GM18511 (cell line): Measurements from ENCODE around the gene FBXL5.

Source experiments
- ATAC-seq: cut with Tn5 transposase; IDR thresholded peaks from one replicate; pipeline ENCODE4 v1.9.1; 2021; ENCODE audit warnings: mild to moderate bottlenecking, moderate library complexity; ENCODE audit not compliant: unreplicated experiment

Gene FBXL5

DNA sequence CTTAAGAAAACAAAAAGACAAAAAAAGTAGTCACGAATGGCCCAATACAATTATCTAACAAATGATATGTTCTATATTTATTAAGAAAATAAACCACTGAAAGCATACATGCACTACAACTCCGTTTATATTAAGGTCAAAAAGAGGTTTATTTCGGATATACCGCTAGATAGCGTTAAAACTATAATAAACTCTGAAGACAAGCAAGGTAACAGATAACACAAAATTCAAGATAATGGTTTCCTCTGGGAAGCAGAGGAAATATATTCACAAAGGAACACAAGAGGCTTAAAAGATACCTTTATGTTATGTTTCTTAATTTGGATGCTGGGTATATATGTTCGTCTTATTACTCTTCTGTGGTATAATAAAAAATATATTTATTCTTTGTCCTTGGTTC lies 21.7 kb upstream of the FBXL5 start:
- no peak for ATAC-seq

DNA sequence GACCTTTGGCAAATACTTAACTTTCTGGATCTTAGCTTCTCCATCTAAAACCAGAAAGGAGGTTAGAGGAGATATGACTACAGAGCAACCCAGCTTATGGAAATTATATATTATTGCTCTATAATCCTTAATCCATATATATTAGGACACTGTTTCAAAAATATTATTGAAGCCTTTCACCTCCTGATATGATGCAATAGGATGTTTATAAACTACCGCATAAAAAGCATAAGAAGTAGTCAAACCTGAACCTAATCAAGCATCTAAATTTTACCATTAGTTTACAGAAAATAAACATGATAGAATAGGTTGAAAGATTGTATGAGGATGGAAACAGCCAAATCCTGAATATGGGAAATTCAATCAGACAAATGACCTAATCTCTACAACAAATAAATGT lies 20.9 kb upstream of the FBXL5 start:
- ATAC-seq = no peak

DNA sequence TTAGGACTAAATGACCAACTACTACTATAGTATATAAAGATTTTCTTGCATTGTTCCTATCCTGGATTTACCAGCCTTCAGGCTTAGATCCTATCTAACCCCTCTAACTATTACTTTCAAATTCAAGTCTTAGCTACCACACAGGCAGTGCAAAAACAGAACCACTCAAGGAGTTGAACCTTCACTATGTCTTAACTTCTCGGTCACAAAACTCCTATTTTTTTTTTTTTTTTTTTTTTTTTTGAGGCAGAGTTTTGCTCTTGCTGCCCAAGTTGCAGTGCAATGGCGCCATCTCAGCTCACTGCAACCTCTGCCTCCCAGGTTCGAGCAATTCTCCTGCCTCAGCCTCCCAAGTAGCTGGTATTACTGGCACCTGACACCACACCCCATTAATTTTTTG lies 20.2 kb upstream of the FBXL5 start:
- ATAC-seq = peak; percentile 46

DNA sequence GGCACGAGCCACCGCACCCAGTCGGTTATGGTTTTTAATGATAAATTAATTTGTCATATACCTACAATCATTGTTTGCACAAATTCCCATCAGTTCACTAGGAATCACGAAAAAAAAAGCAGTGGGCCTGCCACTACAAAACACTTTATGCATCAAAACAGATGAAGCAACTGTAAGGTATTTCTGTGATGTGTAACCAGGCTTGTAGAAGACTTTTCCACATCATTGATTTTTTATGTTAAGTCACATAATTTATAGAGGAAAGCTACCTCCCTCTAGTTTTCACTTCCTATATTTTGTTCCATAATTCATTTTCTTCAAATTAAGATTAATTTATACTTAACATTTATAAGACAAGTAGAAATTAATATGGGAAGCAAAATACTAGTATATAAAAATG lies 19.8 kb upstream of the FBXL5 start:
- no peak for ATAC-seq

DNA sequence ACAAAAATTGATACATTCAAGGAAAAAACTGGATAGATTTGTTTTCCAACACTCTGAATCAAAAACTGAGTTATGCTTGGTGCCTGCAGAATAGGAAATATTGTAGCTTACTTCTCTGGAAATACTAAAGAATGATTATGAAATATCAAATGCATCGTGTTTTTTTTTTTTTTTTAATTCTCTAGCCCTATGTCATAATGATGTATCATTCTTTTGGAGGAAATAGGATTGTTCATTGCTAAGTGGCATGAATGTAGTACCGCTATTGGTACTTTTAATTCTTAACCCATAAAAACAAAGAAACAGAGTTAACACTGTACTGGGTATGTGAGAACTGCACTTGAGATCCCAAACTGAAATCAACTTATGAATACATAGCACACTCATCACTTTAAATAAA lies 18.9 kb upstream of the FBXL5 start:
- no peak for ATAC-seq

DNA sequence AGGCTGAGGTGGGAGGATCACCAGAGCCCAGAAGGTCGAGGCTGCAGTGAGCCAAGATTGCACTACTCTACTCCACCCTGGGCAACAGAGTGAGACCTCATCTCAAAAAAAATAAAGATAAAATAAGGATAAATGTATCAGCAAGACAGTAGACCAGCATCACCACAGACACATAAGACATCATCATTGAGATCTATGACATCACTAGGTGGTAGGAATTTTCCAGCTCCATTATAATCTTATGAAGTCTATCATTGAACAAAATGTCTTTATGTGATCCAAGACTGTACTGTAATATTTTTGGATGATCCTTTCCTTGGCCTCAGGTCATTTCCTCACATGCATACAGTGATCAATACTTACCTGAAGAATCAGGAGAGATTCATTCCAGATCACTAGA lies 18.2 kb upstream of the FBXL5 start:
- no peak for ATAC-seq

DNA sequence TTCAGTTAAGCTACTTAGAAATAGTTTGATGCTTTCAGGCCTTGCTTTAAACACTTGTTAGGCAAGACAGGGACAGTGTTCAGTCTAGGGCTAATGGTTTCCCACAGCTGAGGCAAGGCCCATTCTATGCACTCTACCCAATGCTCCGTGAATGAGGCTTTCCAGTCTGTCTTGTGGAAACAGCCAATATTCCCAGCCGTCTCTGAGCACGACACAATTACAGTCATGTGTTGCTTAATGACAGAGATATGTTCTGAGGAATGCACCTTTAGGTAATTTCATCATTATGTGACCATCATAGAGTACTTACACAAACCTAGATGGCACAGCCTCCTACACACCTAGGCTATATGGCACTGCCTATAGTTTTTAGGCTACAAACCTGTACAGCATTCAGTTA lies 16.9 kb upstream of the FBXL5 start:
- ATAC-seq = no peak

DNA sequence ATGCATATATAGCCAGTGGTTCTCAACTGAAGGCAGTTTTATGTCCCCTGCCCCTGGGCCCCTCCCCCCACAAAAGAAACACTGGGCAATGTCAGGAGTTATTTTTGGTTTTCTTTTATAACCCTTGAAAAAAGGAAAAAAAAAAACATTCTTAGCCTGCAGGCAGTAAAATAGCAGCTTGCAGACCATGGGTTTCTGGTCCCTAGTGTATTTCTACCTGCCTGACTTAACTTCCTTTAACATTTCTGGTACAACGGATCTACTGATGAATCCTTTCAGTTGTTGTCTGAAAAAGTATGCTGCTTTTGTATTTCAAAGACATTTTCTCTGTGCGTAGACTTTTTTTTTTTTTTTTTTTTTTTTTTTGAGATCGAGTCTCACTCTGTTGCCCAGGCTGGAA lies 15.4 kb upstream of the FBXL5 start:
- ATAC-seq = no peak

DNA sequence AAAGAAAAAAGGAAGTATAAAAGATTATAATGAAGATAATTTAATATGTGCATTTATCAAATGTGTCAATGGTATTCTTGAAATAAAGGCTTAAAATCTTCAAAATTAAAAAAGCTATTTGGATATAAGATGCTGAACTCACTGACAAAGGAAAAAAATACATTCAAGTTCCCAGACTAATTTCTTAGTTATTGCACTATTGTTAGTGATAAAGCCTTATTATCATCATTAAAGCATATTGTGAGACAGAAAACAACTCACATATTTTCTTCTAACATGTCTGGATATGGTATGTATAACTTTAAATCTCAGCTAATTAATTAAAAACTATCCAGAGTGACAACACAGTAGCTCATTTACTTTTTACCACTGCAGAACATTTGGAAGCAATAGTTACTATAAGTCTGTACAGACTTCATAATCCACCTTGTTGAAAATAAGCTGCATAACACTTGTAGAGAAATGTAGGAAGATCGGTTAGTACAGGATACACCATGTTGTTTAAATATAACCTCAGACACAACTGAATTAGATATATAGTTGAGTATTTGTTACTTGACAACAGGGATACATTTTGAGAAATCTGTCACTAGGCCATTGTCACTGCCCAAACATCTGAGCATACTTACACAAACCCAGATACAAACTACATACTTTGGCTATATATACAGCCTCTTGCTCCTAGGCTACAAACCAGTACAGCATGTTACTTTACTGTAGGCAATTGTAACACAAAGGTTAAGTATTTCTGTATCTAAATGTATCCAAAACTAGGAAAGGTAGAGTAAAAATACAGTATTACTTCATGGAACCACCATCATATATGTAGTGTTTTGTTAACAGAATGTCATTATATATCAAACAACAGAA lies 13.6 kb upstream of the FBXL5 start:
- ATAC-seq = no peak

DNA sequence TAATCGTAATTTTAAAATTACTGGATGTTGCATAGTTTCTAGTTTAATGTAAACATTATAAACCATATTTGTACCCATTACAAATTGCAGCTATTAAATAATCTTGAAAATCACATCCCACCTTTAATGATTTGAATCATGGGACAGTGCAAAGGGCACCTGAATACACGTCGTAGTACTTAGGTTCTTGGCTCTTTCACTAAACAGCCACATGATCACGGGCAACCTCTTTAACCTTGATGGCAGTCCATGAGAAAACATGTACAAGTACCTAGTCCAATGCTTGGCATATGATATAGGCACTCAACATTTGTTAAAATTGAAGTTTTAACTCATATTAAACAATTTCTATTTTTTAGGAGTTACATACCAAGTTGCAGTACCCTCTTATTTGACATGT lies 11.8 kb upstream of the FBXL5 start:
- ATAC-seq = no peak

DNA sequence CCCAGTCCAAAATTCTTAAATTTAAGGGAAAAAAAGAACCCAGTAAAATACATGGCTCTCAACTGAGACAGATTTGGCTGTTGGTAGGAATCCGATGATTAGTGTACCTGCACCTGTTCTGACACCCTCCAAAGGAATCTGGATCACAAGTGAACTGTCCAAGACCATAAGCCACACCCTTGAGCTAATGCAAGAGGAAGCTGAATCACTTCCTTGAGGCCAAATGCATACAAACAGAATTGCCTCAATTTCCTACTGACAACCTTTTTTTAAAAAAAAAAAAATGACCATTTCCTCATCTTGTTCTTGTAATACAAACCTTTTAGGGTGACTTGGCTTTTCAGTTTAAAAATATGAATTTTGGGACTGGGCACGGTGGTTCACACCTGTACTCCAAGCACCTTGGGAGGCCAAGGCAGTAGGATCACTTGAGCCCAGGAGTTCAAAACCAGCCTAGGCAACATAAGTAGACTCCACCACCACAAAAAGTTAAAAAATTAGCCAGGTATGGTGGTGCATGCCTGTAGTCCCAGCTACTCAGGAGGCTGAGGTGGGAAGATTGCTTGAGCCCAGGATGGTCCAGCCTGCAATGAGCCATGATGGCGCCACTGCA lies 10.7 kb upstream of the FBXL5 start:
- no peak for ATAC-seq

DNA sequence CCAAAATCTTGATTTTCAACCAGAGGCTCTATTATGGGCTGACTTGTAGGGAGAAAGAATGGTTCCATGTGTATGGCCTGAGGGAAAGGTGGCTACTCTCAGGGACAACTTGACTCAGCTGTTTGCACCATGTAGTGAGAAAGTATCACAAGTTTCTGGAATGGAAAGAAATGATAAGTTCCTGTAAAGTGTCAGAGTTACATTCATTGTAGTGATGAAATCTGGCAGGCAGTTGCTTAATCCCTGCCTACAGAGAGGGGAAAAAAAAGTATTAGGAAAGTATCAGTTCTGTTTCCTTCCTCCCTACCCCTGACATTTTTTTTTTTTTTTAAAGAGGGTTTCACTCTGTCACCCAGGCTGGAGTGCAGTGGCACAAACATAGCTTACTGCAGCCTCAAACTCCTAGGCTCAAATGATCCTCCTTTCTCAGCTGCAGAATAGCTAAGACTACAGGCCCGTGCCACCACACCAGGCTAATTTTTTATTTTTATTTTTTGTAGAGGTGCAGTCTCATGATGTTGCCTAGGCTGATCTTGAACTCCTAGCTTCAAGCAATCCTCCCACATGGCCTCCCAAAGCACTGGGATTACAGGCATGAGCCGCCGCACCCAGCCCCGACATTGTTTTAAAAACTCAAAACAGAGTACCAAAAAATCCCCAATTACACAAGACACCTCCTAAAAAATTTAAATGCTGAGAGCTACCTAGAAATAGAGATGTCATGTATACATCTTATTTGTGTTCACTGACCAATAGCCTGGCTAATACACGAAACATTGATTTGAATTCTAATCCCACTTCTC lies 4.8 kb upstream of the FBXL5 start:
- no peak for ATAC-seq

DNA sequence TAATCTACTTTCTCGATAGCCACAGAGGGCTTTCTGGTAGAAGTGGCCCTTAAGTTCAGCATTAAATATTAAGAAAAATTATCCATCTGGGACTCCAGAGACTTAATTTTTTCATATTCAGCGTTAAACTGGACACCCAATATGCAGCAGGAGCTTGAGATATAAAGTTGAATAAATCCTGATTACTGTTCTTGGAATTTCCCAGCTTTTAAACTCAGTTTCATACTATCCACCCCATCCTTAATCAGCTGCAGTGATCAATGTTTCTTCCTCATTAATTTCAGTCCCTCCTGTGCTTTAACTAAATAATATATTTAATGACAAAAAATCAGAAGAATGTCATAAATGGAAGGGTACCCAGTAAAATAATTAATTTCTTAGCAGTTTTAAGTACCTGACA lies 3.6 kb upstream of the FBXL5 start:
- ATAC-seq = no peak

DNA sequence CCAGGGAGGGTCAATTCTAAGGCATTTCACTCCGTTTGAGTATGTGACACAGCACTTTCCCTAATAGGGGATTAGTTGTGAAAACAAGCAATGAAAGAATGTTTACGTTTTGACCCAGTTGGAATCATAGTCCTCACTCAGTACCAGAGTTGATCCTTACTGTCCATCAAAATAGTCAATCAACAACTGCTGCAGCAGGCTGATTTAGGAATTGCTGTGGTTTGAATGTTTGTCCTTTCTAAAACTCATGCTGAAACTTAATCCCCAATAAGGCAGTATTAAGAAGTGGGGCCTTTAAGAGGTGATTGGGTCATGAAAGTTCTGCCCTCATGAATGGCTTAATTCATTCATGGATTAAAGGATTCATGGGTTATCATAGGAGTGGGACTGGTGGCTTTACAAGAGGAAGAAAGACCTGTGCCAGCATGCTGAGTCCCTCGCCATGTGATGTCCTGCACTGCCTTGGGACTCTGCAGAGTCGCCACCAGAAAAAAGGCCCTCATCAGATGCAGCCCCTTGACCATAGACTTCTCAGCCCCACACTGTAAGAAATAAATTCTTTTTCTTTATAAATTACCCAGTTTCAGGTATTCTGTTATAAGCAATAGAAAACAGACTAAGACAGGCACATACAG lies 3.1 kb upstream of the FBXL5 start:
- no peak for ATAC-seq

DNA sequence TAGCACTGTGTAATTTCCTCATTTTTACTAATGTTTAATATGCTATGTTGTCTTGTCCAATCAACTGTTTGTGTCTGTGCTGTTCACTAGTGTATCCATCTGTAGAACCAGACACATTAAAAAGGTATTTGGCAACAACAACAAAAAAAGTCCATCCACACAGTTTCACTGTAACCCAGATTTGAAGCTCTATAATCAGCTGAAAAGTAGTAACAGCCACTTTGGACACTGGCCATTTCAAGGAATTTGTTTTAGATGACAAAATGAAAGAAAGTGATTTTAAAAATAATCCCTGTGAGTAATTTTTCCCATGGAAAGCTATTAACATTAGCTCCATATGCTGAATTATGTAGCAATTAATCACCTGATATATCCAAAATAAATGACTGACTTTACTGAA lies 2.2 kb upstream of the FBXL5 start:
- no peak for ATAC-seq

DNA sequence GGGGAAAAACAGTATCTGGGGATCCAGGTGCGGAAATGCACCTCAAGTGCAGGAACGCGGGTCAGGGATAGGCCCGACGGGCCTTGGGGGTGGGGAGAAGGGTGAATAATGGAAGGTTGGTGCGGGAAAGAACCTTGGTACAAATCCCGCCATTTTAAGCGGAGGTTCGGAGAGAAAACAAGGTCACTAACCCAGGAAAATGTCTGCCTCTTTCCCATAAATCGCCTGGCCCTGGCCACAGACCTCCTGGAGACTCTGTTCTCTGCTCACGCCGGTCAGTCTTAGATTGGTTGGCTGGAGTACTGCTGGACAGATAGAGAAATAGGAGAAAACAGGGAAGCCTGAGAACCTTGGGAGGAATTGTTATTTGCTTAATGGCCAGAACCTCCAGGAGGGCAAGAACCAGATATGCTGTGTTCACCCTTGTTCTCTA lies 897 bp upstream of the FBXL5 start:
- ATAC-seq = no peak

DNA sequence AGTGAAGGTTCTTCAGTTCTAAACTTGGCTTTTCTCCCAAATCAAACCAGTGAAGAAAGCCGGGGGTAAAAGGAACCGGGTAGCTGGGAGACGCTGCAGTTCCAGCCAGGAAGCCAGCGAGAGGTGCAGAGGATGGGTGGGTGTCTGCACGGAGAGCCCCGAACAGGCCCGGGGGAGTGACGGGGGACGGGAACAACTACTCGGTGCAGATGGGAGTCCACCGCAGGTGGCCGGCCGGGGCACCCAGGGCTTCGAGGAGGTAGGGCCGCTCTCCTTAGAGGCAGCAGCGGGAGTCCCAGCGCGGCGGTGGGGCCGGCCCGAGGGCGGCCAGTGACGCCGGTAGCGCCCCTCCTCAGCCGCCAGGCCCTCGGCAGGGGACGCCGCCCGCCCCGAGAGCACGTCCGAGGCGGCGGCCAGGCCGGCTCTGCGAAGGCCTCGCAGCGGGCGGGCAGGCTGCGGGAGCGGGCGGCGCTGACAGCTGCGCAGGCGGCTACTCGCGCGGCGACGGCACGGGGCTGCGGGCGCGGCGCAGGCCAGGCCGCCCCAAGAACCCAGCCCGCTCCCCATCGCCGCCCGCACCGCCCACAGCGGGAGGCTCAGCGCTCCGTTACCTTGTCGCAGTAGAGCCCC lies 449 bp downstream of the FBXL5 start:
- peak; percentile 55 for ATAC-seq

DNA sequence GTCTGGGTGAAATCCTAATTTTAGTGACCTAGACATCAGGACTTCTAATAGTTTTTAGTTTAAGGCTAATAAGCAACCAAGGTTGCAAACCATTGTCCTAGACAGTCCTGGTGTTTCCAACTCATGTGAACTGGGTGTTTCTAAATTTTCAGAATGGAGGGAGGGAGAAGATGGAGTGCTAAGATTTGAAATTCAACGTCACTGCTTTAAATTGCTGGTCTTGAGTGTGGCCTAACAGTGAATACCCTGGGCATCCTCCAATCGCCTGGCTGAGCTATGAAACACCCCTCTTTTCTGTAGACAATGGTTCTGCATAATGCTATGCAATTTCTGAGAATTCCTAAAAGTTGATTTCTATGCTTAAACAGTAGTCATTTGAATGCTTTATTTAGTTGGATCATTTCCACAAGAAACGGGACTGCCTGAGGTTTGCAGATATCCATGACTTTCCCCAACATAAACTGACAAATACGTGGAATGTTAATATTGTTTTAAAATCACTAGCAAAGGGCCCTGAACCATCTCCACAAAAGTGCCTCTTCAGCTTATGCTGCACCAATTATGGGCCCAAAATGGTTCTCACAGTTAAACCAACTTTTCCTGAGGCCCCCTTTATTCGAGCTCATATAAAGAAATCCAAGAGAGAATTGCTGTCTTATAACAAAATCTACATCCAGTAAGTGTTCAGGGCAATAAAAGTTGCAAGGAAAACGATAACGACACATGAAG lies 1.1 kb downstream of the FBXL5 start:
- peak; percentile 39 for ATAC-seq

DNA sequence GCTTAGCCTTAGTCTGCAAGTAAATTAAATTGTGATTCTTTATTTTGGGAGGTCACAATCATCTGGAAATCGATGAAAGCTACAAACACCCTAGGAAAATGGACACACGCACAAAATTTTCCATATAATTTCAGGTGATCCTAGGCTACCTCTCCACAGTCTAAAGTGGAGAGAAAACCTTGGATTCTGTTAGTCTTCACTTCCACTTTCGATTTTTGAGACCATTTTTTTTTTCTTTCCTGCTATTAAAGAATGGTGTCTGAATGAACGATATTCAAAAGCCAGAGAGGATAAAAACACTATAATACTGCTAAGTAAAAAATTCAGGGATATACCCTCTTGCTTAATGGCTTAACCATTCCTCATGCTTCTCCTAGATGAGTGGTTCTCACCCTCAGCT lies 1.7 kb downstream of the FBXL5 start:
- ATAC-seq = no peak

DNA sequence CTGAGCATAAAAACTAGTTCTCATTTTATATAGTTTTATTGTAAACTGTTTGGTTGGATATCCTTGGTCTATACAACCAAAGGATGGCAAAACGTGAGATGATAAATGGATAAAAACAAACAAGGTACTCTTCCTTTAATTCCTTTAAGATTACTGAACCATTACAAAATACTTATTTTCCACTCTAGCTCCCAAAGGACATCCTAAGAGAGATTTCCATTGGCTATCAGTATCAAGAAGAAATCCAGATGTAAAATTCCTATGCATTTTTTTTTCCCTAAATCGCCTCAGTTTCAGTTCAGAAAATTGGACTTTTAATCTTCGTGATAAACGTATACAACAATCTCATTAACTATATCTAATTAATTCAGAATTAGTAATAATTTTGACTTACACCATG lies 2.3 kb downstream of the FBXL5 start:
- no peak for ATAC-seq
